ENCODE measurements around the gene ULK1.

DNA sequence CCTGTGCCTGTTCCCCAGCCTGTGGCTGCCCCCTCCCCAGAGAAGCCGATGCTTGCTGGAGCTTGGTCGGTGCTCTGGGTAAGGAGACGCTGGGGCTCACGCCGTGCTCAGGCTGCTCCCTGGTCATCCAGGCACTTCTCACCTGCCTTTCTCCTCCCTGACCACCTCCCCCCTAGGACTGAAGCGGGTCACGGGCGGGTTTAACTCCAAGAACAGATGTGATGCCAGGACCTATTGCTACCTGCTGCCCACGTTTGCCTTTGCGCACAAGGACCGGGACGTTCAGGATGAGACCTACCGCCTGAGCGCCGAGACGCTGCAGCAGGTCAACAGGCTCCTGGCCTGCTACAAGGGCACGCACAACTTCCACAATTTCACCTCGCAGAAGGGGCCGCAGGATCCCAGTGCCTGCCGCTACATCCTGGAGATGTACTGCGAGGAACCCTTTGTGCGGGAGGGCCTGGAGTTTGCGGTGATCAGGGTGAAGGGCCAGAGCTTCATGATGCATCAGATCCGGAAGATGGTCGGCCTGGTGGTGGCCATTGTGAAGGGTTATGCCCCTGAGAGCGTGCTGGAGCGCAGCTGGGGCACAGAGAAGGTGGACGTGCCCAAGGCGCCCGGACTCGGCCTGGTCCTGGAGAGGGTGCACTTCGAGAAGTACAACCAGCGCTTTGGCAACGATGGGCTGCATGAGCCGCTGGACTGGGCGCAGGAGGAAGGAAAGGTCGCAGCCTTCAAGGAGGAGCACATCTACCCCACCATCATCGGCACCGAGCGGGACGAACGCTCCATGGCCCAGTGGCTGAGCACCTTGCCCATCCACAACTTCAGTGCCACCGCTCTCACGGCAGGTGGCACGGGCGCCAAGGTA lies 46.9 kb downstream of the ULK1 start:
- TF ChIP-seq, protein P1, sequence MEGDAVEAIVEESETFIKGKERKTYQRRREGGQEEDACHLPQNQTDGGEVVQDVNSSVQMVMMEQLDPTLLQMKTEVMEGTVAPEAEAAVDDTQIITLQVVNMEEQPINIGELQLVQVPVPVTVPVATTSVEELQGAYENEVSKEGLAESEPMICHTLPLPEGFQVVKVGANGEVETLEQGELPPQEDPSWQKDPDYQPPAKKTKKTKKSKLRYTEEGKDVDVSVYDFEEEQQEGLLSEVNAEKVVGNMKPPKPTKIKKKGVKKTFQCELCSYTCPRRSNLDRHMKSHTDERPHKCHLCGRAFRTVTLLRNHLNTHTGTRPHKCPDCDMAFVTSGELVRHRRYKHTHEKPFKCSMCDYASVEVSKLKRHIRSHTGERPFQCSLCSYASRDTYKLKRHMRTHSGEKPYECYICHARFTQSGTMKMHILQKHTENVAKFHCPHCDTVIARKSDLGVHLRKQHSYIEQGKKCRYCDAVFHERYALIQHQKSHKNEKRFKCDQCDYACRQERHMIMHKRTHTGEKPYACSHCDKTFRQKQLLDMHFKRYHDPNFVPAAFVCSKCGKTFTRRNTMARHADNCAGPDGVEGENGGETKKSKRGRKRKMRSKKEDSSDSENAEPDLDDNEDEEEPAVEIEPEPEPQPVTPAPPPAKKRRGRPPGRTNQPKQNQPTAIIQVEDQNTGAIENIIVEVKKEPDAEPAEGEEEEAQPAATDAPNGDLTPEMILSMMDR (IDR thresholded peaks at IDR 0.05) = no peak
- no peak for TF ChIP-seq ZFX (IDR thresholded peaks at IDR 0.05; ENCODE audit: borderline replicate concordance)
